Heart left ventricle (tissue), 16 donors: ENCODE data around the gene DMD. TPM values are rescaled to one million over a fixed set of nuclear protein-coding genes. Genes with fewer than 3 reads are reported as not detected.
A peak's percentile ranks its signal among the peaks of the same experiment; 100 is the strongest.

Experiments
- ATAC-seq, 4 donors: fragments of 200-7000 bp; cut with Tn5 transposase; one replicate each; pipeline ENCODE4 v1.9.1; 2020 to 2022; ENCODE audit warnings: moderate library complexity in 4 of 4, mild to moderate bottlenecking in 3 of 4, moderate number of reproducible peaks in 1 of 4
- DNase-seq, 5 donors: peaks; one replicate each; pipeline ENCODE4 v3.0.0-alpha.2; 2020
- H3K27ac ChIP-seq, 12 donors: fragments of 200-600 bp; sonication (generic) in 4 of 12; one replicate each; pipeline versions ENCODE4 v1.5.0 to v1.8.0; 2016 to 2022; ENCODE audit warnings: mild to moderate bottlenecking in 2 of 12
- H3K27me3 ChIP-seq, 9 donors: fragments of 200-600 bp; sonication (generic) in 2 of 9; one replicate each; pipeline versions ENCODE4 v1.5.1 to v1.8.0; 2016 to 2022; ENCODE audit warnings: mild to moderate bottlenecking in 3 of 9
- H3K36me3 ChIP-seq, 9 donors: fragments of 200-600 bp; sonication (generic) in 2 of 9; one replicate each; pipeline versions ENCODE4 v1.5.0 to v1.8.0; 2018 to 2022; ENCODE audit warnings: mild to moderate bottlenecking in 2 of 9
- H3K4me1 ChIP-seq, 12 donors: fragments of 200-600 bp; sonication (generic) in 4 of 12; one replicate each; pipeline versions ENCODE4 v1.5.0 to v1.8.0; 2016 to 2022; ENCODE audit warnings: mild to moderate bottlenecking in 3 of 12
- H3K4me3 ChIP-seq, 12 donors: fragments of 200-600 bp; sonication (generic) in 4 of 12; one replicate each; pipeline versions ENCODE4 v1.5.0 to v1.8.0; 2017 to 2022; ENCODE audit warnings: mild to moderate bottlenecking in 9 of 12, moderate library complexity in 4 of 12
- H3K9me3 ChIP-seq, 12 donors: fragments of 200-600 bp; sonication (generic) in 4 of 12; one replicate each; pipeline versions ENCODE4 v1.5.0 to v1.8.0; 2016 to 2022; ENCODE audit warnings: mild to moderate bottlenecking in 1 of 12
- CTCF ChIP-seq, 12 donors: fragments of 200-600 bp; sonication (generic) in 4 of 12; IDR thresholded peaks; one replicate each; pipeline versions ENCODE4 v1.5.0 to v1.8.0; 2018 to 2022; ENCODE audit warnings: antibody characterized with exemption in 12 of 12, mild to moderate bottlenecking in 5 of 12
- POLR2A ChIP-seq, 2 donors: fragments of 450-650 bp; IDR thresholded peaks; one replicate each; pipeline ENCODE4 v1.6.1; 2017; ENCODE audit warnings: antibody characterized with exemption in 2 of 2, mild to moderate bottlenecking in 2 of 2, moderate library complexity in 2 of 2
- WGBS, 4 donors: extraction: QIAGEN DNeasy Blood & Tissue Kit in 2 of 4; methylation state at CpG; one replicate each; pipeline versions ENCODE4 v1.1.5 to v1.1.7; 2013 to 2018; 5-methylcytosine and 5-hydroxymethylcytosine counted together
- intact Hi-C, 10 donors: fragments of 100-400 bp; cut with DNase I; formaldehyde crosslinking; loops; one replicate each; pipeline versions ENCODE4 v1.11.1 to v1.14.2; 2022
- polyA plus RNA-seq, 2 donors: library from polyadenylated mRNA; stranded (reverse); fragments of 200-250 nt; gene quantifications; one replicate each; pipeline ENCODE4 v1.2.3, GENCODE V29; 2013
- total RNA-seq, 9 donors: library from RNA; depleted of rRNA in 2 of 9; stranded (reverse); fragments of >200 nt in 2 of 9; fragmentation: NEBNext Ultra II Directional in 3 of 9; extraction: Animal tissue kit (Norgen Biotek cat#: 25700) in 3 of 9; gene quantifications; one replicate each; pipeline versions ENCODE4 v1.1.0 to v1.2.4, GENCODE V29; 2016 to 2023
- donor health status: ischemic (EF 13 %, LVEDD 7.1; RV severe dilation, severe dysfunction).
- donor health status: healthy with polysubstance abuse.
- donor health status: DM: no; HTN: yes; CAD: no.
- donor health status: DM: no; HTN: no; CAD: no.
- donor health status: ischemic (EF 25% LVEDD 6.9; RV normal size, moderate dysfunction).
- donor health status: ischemic (EF 25% LVEDD 5.7; RV mildly dilated, moderate dysfunction).
- donor health status: healthy.
- donor health status: DM: yes; HTN: yes; CAD: no.
- donor health status: ischemic (EF 35%, LVEDD 5.7; RV mildly dilated, moderate dysfunction).
- donor health status: nonischemic (EF 11% LVEDD 7.7; RV severe dilation, severe dysfunction).
- donor health status: DM: yes; HTN: yes; CAD: no.
- donor health status: PGD.
- donor health status: ischemic (EF 29% LVEDD 5.4; RV normal size, mild dysfunction).
- donor health status: nonischemic (EF 23%, LVEDD 6.1; RV moderate dilation, normal function).

DMD gene
- total and polyA plus RNA-seq, 11 donors = 34.7 to 236 (median 162) TPM

- Histone ChIP-seq H3K4me1 (peaks cover 0 to 4% (median 0%) of the 10 kb centered on the region in 12 donors), H3K4me3 (no peak overlapping the region), H3K36me3 (no peaks in the 10 kb centered on the region), H3K9me3 (no peaks in the 10 kb centered on the region), H3K27me3 (no peaks in the 10 kb centered on the region), H3K27ac (no peak overlapping the region)
- no peak for DNase-seq
- TF ChIP-seq POLR2A (IDR thresholded peaks at IDR 0.05) (no peak), CTCF (IDR thresholded peaks at IDR 0.05) (no peak)
- intact Hi-C loops = no loop called here
- ATAC-seq = no peak
- 72 to 86% (median 85%) methylated on average over 5 of the region's 5 CpGs for WGBS, 4 donors
Measured at GRCh38 chrX:33149085-33149484, 62.3 kb downstream of the DMD start.

GRCh38 chrX:33142331-33142730 is 69.0 kb downstream of the DMD start:
- Histone ChIP-seq H3K36me3 (no peaks in the 10 kb centered on the region), H3K27ac (no peak overlapping the region), H3K4me3 (no peak overlapping the region), H3K9me3 (no peaks in the 10 kb centered on the region), H3K27me3 (no peaks in the 10 kb centered on the region), H3K4me1 (peaks cover 0 to 9% (median 0%) of the 10 kb centered on the region in 12 donors)
- 82 to 88% (median 85%) methylated on average over 8 of the region's 8 CpGs for WGBS, 4 donors
- intact Hi-C loops = no loop called here
- no peak for ATAC-seq
- DNase-seq = no peak
- TF ChIP-seq CTCF (IDR thresholded peaks at IDR 0.05) (no peak), POLR2A (IDR thresholded peaks at IDR 0.05) (no peak)

- Histone ChIP-seq H3K4me1 (peaks cover 0 to 9% (median 0%) of the 10 kb centered on the region in 12 donors), H3K27ac (no peak overlapping the region), H3K27me3 (peaks cover 0 to under 1% (median 0%) of the 10 kb centered on the region in 9 donors), H3K9me3 (peaks cover 0 to 4% (median 0%) of the 10 kb centered on the region in 12 donors), H3K4me3 (no peak overlapping the region), H3K36me3 (no peaks in the 10 kb centered on the region)
- 41 to 72% (median 62%) methylated on average over 12 of the region's 12 CpGs for WGBS, 4 donors
- TF ChIP-seq CTCF (IDR thresholded peaks at IDR 0.05) (no peak), POLR2A (IDR thresholded peaks at IDR 0.05) (no peak)
- no peak for DNase-seq
- intact Hi-C loops = no loop called here
- ATAC-seq = peak in 1 of 4 donors; percentile 49
Measured at GRCh38 chrX:33138677-33139249, 72.6 kb downstream of the DMD start.

GRCh38 chrX:33134164-33134563 is 77.2 kb downstream of the DMD start:
- H3K27me3 ChIP-seq = peaks cover 0 to 3% (median 0%) of the 10 kb centered on the region in 9 donors
- no peak for TF ChIP-seq POLR2A (IDR thresholded peaks at IDR 0.05)
- TF ChIP-seq CTCF (IDR thresholded peaks at IDR 0.05) = no peak
- no peak overlapping the region for H3K27ac ChIP-seq
- peaks cover 0 to 4% (median 0%) of the 10 kb centered on the region in 12 donors for H3K9me3 ChIP-seq
- H3K4me1 ChIP-seq = peaks cover 0 to 6% (median 0%) of the 10 kb centered on the region in 12 donors
- no peak overlapping the region for H3K4me3 ChIP-seq
- H3K36me3 ChIP-seq = no peaks in the 10 kb centered on the region
- DNase-seq (no peak), ATAC-seq (no peak)
- WGBS, 4 donors = 25 to 39% (median 36%) methylated on average over 4 of the region's 4 CpGs
- intact Hi-C loops = no loop called here
